Endothelial cell (in vitro differentiated cells): Measurements from ENCODE around the gene CYB561D2. TPM values are rescaled to one million over a fixed set of nuclear protein-coding genes. Genes with fewer than 3 reads are reported as not detected.

Experiments
- DNase-seq: peaks from one replicate; pipeline ENCODE4 v3.0.0; 2021; ENCODE audit warnings: low spot score
- H3K27ac Mint-ChIP-seq: one replicate; pipeline ENCODE4 v1.8.0; 2021; ENCODE audit warnings: mixed read lengths, inconsistent platforms; ENCODE audit not compliant: unreplicated experiment
- H3K27me3 Mint-ChIP-seq: one replicate; pipeline ENCODE4 v1.8.0; 2021; ENCODE audit warnings: mild to moderate bottlenecking, moderate library complexity, mixed read lengths, inconsistent platforms; ENCODE audit not compliant: unreplicated experiment
- H3K36me3 Mint-ChIP-seq: one replicate; pipeline ENCODE4 v1.8.0; 2021; ENCODE audit warnings: mild to moderate bottlenecking, low read depth, mixed read lengths, inconsistent platforms; ENCODE audit not compliant: unreplicated experiment
- H3K4me1 Mint-ChIP-seq: one replicate; pipeline ENCODE4 v1.8.0; 2021; ENCODE audit warnings: mild to moderate bottlenecking, mixed read lengths, inconsistent platforms; ENCODE audit not compliant: unreplicated experiment
- H3K4me3 Mint-ChIP-seq: one replicate; pipeline ENCODE4 v1.8.0; 2021; ENCODE audit warnings: mild to moderate bottlenecking, mixed read lengths, inconsistent platforms; ENCODE audit not compliant: unreplicated experiment
- H3K9me3 Mint-ChIP-seq: one replicate; pipeline ENCODE4 v1.8.0; 2021; ENCODE audit warnings: mixed read lengths, inconsistent platforms; ENCODE audit not compliant: unreplicated experiment
- CTCF ChIP-seq: fragments of 200-600 bp; sonication (generic); IDR thresholded peaks from one replicate; pipeline ENCODE4 v1.5.0; 2021; ENCODE audit warnings: antibody characterized with exemption; ENCODE audit not compliant: unreplicated experiment
- total RNA-seq: library from RNA; stranded (reverse); fragmentation: NEBNext Ultra II Directional; extraction: Animal tissue kit (Norgen Biotek cat#: 25700); gene quantifications from one replicate; pipeline ENCODE4 v1.2.1, GENCODE V29; 2021; ENCODE audit not compliant: unreplicated experiment

Gene CYB561D2
- total RNA-seq, 1 donor from 2014 or later: 5.5 TPM

DNA sequence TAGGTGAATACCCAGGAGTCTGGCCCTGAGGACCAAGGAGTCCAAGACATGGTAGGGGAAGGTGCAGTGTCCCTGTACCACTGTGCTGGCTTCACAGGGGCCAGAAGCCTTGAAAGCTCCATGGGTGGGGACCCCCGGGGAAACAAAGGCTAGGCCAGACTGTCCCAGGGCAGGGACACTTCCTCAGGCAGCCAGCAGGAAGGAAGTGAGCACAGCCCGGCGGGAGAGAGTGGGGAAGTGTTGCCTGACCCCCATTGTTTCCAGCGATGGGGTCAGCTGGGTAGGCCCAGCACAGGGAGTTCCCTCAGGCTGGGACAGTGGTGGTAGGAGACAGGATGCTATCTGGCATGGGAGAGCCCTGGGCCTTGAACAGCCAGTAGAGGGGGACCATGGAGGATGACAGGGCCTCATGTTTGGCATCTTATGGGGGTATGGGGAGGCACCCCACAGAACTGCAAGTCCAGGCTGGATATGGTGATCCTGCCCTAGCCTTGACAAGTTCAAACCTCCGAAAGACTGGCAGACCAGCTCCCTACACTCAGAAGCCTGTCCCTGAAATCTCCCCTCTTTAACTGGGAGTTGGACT lies 27.0 kb upstream of the CYB561D2 start:
- peak; percentile 70 for DNase-seq
- Mint-ChIP-seq H3K9me3 (no peaks in the 10 kb centered on the region), H3K27ac (peak overlapping the region; percentile 97), H3K27me3 (peaks cover 24% of the 10 kb centered on the region), H3K4me3 (peak overlapping the region; percentile 92), H3K36me3 (peaks cover 25% of the 10 kb centered on the region), H3K4me1 (peaks cover 51% of the 10 kb centered on the region)
- TF ChIP-seq CTCF: no peak

- Mint-ChIP-seq H3K4me1 (peaks cover 43% of the 10 kb centered on the region), H3K36me3 (peaks cover 17% of the 10 kb centered on the region), H3K27ac (peak overlapping the region; percentile 97), H3K4me3 (peak overlapping the region; percentile 92), H3K27me3 (peaks cover 18% of the 10 kb centered on the region), H3K9me3 (no peaks in the 10 kb centered on the region)
- peak; percentile 86 for TF ChIP-seq CTCF
- DNase-seq: peak; percentile 90
These were observed 26.1 kb upstream of the CYB561D2 start for GRCh38 chr3:50324351-50325112.

GRCh38 chr3:50325113-50325480 lies 25.6 kb upstream of the CYB561D2 start:
- H3K36me3 Mint-ChIP-seq: peaks cover 12% of the 10 kb centered on the region
- H3K27ac Mint-ChIP-seq: peak overlapping the region; percentile 97
- no peak for TF ChIP-seq CTCF
- DNase-seq: no peak
- peak overlapping the region; percentile 10 for H3K4me3 Mint-ChIP-seq
- H3K9me3 Mint-ChIP-seq: no peaks in the 10 kb centered on the region
- peaks cover 12% of the 10 kb centered on the region for H3K27me3 Mint-ChIP-seq
- H3K4me1 Mint-ChIP-seq: peaks cover 37% of the 10 kb centered on the region

DNA sequence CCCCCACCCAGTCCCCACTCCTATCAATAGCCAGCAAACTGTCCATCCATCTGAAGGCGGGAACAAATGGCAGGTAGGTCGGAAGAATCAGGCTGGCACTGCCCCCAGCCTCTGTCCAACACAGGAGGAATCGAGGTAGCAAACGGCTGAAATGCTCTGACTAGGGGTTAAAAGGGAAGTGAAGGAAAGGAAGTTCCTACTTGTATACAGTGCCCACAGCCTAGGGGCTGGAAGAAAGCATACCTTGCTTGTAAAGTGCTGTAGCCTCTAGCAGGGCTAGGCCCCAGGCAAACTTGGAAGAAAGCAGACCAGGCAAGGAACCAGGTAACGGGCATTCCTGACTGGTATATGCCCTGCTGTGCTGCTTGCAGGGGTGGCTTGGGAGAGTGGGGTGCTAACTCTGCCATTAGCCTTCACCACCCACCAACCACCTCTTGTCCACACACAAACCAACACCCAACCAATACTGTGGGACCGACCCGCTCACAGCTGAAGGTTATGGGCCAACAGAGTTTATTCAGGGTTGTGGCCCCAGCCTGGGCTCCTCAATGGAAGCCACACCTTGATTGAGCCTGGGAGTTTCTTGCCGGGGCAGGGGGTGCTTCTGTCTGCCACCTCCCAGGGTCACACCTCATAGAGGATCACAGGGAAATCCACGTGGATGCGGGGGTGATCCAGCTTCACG lies 25.0 kb upstream of the CYB561D2 start:
- no peaks in the 10 kb centered on the region for H3K9me3 Mint-ChIP-seq
- H3K4me3 Mint-ChIP-seq: no peak overlapping the region
- H3K4me1 Mint-ChIP-seq: peaks cover 32% of the 10 kb centered on the region
- TF ChIP-seq CTCF: no peak
- no peak for DNase-seq
- H3K27me3 Mint-ChIP-seq: peaks cover 7% of the 10 kb centered on the region
- H3K36me3 Mint-ChIP-seq: peaks cover 13% of the 10 kb centered on the region
- peak overlapping the region; percentile 70 for H3K27ac Mint-ChIP-seq

- DNase-seq: no peak
- H3K4me3 Mint-ChIP-seq: no peak overlapping the region
- no peak for TF ChIP-seq CTCF
- H3K4me1 Mint-ChIP-seq: peaks cover 30% of the 10 kb centered on the region
- no peaks in the 10 kb centered on the region for H3K9me3 Mint-ChIP-seq
- H3K27me3 Mint-ChIP-seq: peaks cover 6% of the 10 kb centered on the region
- peaks cover 13% of the 10 kb centered on the region for H3K36me3 Mint-ChIP-seq
- H3K27ac Mint-ChIP-seq: peak overlapping the region; percentile 36
These were observed 24.5 kb upstream of the CYB561D2 start for GRCh38 chr3:50326182-50326541.
